ENCODE measurements around the gene CEPT1.

The CEPT1 gene

DNA sequence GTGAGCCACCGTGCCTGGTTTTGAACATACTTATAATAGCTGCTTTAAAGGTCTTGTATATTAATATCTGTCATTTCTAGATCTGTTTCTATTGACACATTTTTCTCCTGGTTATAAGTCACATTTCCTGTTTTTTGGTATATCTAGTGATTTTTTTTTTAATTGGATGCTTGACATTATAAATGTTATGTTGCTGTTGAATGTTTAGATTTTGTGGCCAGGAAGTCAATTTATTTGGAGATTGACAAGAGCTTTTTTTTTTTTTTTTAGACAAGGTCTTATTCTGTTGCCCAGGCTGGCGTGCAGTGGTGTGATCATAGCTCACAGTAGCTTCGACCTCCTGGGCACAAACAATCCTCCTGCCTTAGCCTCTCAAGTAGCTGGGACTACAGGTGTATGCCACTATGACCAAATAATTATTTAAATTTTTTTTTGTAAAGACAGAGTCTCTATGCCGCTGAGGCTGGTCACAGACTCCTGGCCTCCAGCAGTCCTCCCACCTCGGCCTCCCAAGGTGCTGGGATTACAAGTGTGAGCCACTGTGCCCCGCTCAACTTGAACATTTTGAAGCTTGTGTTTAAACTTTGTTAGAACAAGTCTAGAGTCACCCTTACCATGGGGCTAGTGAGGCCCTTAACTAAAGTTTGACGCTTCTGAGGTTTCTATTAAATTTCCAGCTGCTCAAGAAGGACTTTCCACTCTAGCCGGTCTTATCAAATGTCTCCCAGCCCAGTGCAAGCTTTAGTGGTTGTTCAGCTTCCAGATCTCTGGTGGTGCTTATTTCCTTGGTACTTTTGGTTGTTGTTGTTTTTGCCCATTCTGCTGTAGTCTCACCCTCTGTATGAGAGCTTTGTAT lies 78.9 kb downstream of the CEPT1 start:
- Histone ChIP-seq H3K36me3 (ENCODE audit: control insufficient read depth, insufficient read depth, low read length) (no peaks in the 10 kb centered on the region), H3K9me3 (ENCODE audit: control insufficient read depth, insufficient read depth, low read length) (no peaks in the 10 kb centered on the region), H3K27me3 (ENCODE audit: control insufficient read depth, insufficient read depth, low read length) (no peaks in the 10 kb centered on the region), H3K4me3 (ENCODE audit: low read depth, low read length) (no peak overlapping the region), H3K4me1 (ENCODE audit: control insufficient read depth, insufficient read depth, low read length) (peaks cover 8% of the 10 kb centered on the region), H3K9ac (ENCODE audit: low read depth, low read length) (no peak overlapping the region)

- Histone ChIP-seq H3K9ac (ENCODE audit: low read depth, low read length) (no peak overlapping the region), H3K4me1 (ENCODE audit: control insufficient read depth, insufficient read depth, low read length) (peaks cover 8% of the 10 kb centered on the region), H3K27me3 (ENCODE audit: control insufficient read depth, insufficient read depth, low read length) (no peaks in the 10 kb centered on the region), H3K4me3 (ENCODE audit: low read depth, low read length) (no peak overlapping the region), H3K9me3 (ENCODE audit: control insufficient read depth, insufficient read depth, low read length) (no peaks in the 10 kb centered on the region), H3K36me3 (ENCODE audit: control insufficient read depth, insufficient read depth, low read length) (no peaks in the 10 kb centered on the region)
Measured at GRCh38 chr1:111219557-111220286, 79.7 kb downstream of the CEPT1 start.

DNA sequence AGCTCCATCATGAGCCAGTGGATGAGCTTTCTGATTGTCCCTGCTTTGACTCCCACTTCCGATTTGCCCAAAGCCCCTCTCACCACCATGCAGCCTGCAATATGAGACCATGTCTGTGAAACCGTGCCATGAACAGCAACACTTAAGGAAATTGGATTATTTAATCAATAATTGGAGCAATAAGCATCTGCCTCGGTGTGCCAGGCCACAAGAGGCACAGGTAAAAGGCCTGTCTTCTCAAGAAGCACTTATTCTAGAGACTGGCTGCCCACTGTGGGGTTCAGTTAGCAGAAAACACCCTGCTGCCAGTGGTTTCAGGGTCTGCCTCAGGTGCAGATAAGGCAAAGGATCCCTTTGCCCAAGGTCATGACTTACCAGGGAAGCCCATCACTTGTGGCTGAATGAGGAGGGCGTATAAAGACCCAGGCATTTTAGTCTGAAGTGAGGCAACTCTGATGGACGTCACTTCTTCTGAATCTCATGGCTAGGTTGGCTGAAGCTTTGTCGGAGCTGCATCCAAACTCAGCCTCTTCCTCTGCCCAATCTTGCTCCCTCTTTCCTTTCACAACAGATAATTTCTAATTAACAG lies 80.4 kb downstream of the CEPT1 start:
- H3K27me3 ChIP-seq (ENCODE audit: control insufficient read depth, insufficient read depth, low read length), result no peaks in the 10 kb centered on the region

GRCh38 chr1:111221276-111221632 lies 81.2 kb downstream of the CEPT1 start:
- H3K36me3 ChIP-seq (ENCODE audit: control insufficient read depth, insufficient read depth, low read length), result no peaks in the 10 kb centered on the region
- no peaks in the 10 kb centered on the region for H3K9me3 ChIP-seq (ENCODE audit: control insufficient read depth, insufficient read depth, low read length)
- H3K9ac ChIP-seq (ENCODE audit: low read depth, low read length), result no peak overlapping the region
- H3K27me3 ChIP-seq (ENCODE audit: control insufficient read depth, insufficient read depth, low read length), result no peaks in the 10 kb centered on the region
- H3K4me3 ChIP-seq (ENCODE audit: low read depth, low read length), result no peak overlapping the region
- H3K4me1 ChIP-seq (ENCODE audit: control insufficient read depth, insufficient read depth, low read length), result peaks cover 8% of the 10 kb centered on the region

More for the DNA sequence above, 80.4 kb downstream of the CEPT1 start:
- H3K36me3 ChIP-seq (ENCODE audit: control insufficient read depth, insufficient read depth, low read length), result no peaks in the 10 kb centered on the region
- H3K9ac ChIP-seq (ENCODE audit: low read depth, low read length), result no peak overlapping the region
- H3K9me3 ChIP-seq (ENCODE audit: control insufficient read depth, insufficient read depth, low read length), result no peaks in the 10 kb centered on the region
- H3K4me1 ChIP-seq (ENCODE audit: control insufficient read depth, insufficient read depth, low read length), result peaks cover 8% of the 10 kb centered on the region
- no peak overlapping the region for H3K4me3 ChIP-seq (ENCODE audit: low read depth, low read length)

GRCh38 chr1:111221633-111222291 lies 81.7 kb downstream of the CEPT1 start:
- H3K4me3 ChIP-seq (ENCODE audit: low read depth, low read length), result no peak overlapping the region
- peaks cover 8% of the 10 kb centered on the region for H3K4me1 ChIP-seq (ENCODE audit: control insufficient read depth, insufficient read depth, low read length)

DNA sequence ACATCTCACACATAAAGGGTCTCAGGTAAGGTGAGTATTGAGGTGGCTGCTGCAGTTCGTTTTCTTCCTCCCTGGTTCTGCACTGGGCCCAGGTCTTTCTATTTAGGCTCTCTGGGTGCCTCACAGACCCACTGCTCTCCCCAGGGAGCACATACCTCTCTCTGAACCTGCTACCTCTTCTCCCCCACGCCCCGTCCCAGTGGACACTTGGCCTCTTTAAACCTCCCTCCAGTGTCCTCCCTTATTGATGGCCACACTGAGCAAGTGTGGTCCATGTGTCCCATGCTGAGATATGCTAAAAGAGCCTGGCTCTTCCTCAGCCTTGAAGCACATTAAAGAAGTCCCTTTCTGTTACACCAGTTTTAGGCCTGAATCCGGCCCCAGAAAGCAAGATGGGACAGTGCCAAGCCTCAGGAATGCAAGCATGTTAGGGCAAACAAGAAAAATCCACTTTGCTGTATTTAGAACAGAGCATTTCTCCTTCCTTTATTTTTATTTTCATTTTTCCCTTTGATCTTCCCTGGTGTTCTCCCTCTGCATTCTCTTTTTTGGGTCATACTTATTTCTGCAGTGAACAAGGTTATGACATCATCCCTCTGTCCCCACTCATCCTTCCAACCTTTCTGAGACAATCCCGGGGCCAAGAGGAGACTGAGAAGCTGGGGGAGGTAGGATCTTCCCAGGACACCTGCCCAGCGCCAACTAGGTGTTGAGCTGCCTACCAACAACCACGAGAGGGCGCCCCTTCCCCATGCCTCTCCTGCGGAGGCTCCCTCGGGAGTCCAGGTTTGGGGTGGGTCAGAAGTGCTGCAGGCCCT lies 82.5 kb downstream of the CEPT1 start:
- Histone ChIP-seq H3K36me3 (ENCODE audit: control insufficient read depth, insufficient read depth, low read length) (no peaks in the 10 kb centered on the region), H3K9ac (ENCODE audit: low read depth, low read length) (no peak overlapping the region), H3K4me1 (ENCODE audit: control insufficient read depth, insufficient read depth, low read length) (peaks cover 8% of the 10 kb centered on the region), H3K27me3 (ENCODE audit: control insufficient read depth, insufficient read depth, low read length) (no peaks in the 10 kb centered on the region), H3K4me3 (ENCODE audit: low read depth, low read length) (no peak overlapping the region), H3K9me3 (ENCODE audit: control insufficient read depth, insufficient read depth, low read length) (no peaks in the 10 kb centered on the region)

More at GRCh38 chr1:111221633-111222291, 81.7 kb downstream of the CEPT1 start:
- Histone ChIP-seq H3K9ac (ENCODE audit: low read depth, low read length) (no peak overlapping the region), H3K9me3 (ENCODE audit: control insufficient read depth, insufficient read depth, low read length) (no peaks in the 10 kb centered on the region), H3K36me3 (ENCODE audit: control insufficient read depth, insufficient read depth, low read length) (no peaks in the 10 kb centered on the region), H3K27me3 (ENCODE audit: control insufficient read depth, insufficient read depth, low read length) (no peaks in the 10 kb centered on the region)

- Histone ChIP-seq H3K36me3 (ENCODE audit: control insufficient read depth, insufficient read depth, low read length) (no peaks in the 10 kb centered on the region), H3K4me1 (ENCODE audit: control insufficient read depth, insufficient read depth, low read length) (peaks cover 8% of the 10 kb centered on the region), H3K9ac (ENCODE audit: low read depth, low read length) (no peak overlapping the region), H3K9me3 (ENCODE audit: control insufficient read depth, insufficient read depth, low read length) (no peaks in the 10 kb centered on the region), H3K4me3 (ENCODE audit: low read depth, low read length) (no peak overlapping the region), H3K27me3 (ENCODE audit: control insufficient read depth, insufficient read depth, low read length) (no peaks in the 10 kb centered on the region)
Measured at GRCh38 chr1:111223126-111223685, 83.2 kb downstream of the CEPT1 start.

DNA sequence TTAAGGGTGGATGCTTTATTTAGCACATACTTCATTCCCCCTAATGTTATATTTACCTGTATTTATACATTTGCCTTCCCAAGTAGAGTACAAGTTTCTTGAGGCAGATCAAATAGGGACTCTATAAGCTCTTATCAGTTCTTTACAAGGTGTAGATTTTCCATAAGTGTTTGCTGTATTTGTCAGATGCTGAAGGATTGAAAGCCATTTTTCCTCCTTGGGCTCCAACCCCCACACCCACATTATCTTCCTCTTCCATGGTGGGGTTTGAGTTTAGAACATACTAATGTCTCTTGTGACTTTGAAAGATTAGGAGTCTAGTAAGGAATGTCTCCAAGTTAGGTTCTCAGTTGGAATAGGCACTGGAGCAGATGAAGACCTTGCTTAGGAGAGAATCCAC lies 85.1 kb downstream of the CEPT1 start:
- Histone ChIP-seq H3K9me3 (ENCODE audit: control insufficient read depth, insufficient read depth, low read length) (no peaks in the 10 kb centered on the region), H3K4me1 (ENCODE audit: control insufficient read depth, insufficient read depth, low read length) (peaks cover 8% of the 10 kb centered on the region), H3K36me3 (ENCODE audit: control insufficient read depth, insufficient read depth, low read length) (no peaks in the 10 kb centered on the region), H3K9ac (ENCODE audit: low read depth, low read length) (no peak overlapping the region), H3K27me3 (ENCODE audit: control insufficient read depth, insufficient read depth, low read length) (no peaks in the 10 kb centered on the region), H3K4me3 (ENCODE audit: low read depth, low read length) (no peak overlapping the region)

GRCh38 chr1:111225717-111226400 lies 85.8 kb downstream of the CEPT1 start:
- H3K4me1 ChIP-seq (ENCODE audit: control insufficient read depth, insufficient read depth, low read length), result peaks cover 8% of the 10 kb centered on the region
- H3K9ac ChIP-seq (ENCODE audit: low read depth, low read length), result no peak overlapping the region
- H3K9me3 ChIP-seq (ENCODE audit: control insufficient read depth, insufficient read depth, low read length), result no peaks in the 10 kb centered on the region
- H3K27me3 ChIP-seq (ENCODE audit: control insufficient read depth, insufficient read depth, low read length), result no peaks in the 10 kb centered on the region
- H3K36me3 ChIP-seq (ENCODE audit: control insufficient read depth, insufficient read depth, low read length), result no peaks in the 10 kb centered on the region
- no peak overlapping the region for H3K4me3 ChIP-seq (ENCODE audit: low read depth, low read length)

DNA sequence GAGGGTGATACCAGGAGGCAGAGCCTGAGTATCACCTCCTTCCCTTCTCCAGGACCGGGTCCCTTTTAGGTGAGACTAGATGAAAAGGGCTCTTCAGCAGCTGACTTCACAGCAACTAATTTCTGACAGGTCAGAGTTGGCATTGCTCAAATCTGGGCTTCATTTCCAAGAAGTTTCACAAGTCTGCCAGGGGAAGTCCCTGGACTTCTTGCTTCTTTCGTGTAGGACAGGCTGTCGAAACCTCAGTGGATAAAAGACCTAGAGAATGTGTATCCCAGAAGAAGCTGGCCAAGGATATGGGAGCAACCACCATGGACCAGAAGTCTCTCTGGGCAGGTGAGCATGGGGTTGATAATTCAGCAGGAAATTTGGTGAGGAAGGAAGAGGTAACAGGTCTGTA lies 87.4 kb downstream of the CEPT1 start, which contains the start of gene CHI3L2:
TSS of gene CHI3L2 (plus strand) at position 280 of the 400 bp plus-strand sequence. CDS start at position 297, 17 bp downstream.
- no peaks in the 10 kb centered on the region for H3K36me3 ChIP-seq (ENCODE audit: control insufficient read depth, insufficient read depth, low read length)
- no peak within 1 kb of the TSS for H3K9ac ChIP-seq (ENCODE audit: low read depth, low read length)
- no peaks in the 10 kb centered on the region for H3K9me3 ChIP-seq (ENCODE audit: control insufficient read depth, insufficient read depth, low read length)
- H3K4me3 ChIP-seq (ENCODE audit: low read depth, low read length), result no peak within 1 kb of the TSS
- H3K4me1 ChIP-seq (ENCODE audit: control insufficient read depth, insufficient read depth, low read length), result peaks cover 8% of the 10 kb centered on the region
- H3K27me3 ChIP-seq (ENCODE audit: control insufficient read depth, insufficient read depth, low read length), result no peaks in the 10 kb centered on the region
